ENCODE measurements around the gene JMJD6.

JMJD6 gene

DNA sequence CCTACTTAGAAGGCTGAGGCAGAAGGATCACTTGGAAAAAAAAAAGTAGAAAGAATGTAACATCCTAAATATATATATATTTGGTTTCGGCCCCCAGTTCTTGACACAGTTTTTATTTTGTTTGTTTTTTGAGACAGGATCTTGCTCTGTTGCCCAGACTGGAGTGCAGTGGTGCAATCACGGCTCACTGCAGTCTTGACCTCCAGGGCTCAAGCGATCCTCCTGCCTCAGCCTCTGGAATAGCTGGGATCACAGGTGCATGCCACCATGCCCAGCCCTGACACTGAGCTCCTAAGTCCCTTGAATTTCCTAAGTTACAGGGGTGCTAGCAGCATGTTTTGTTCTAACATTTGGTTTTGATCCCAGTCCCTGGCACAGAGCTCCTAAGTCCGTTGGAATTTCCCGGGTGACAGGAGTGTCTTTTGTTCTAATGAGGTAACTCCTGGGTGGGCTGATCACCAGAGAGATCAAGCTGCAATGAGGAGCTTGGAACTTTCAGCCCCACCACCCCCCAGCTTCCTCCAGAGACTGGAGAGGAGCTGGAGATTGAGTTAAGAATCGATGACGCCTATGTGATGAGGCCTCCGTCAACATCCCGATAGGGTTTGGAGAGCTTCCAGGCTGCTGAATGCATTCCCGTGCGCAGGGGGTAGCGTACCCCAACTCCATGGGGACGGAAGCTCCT is 35.7 kb downstream of the JMJD6 start:
- in situ Hi-C loops (cut with MboI; ENCODE audit: low sequenced_read_pairs), result no loop called here
- Histone ChIP-seq H3K27me3 (ENCODE audit: low read depth) (no peaks in the 10 kb centered on the region), H3K4me1 (no peaks in the 10 kb centered on the region), H3K36me3 (replicated peaks) (no peaks in the 10 kb centered on the region), H3K4me3 (no peak overlapping the region), H3K9me3 (no peaks in the 10 kb centered on the region)
- no peak for DNase-seq (ENCODE audit: low spot score in 2 of 2)

DNA sequence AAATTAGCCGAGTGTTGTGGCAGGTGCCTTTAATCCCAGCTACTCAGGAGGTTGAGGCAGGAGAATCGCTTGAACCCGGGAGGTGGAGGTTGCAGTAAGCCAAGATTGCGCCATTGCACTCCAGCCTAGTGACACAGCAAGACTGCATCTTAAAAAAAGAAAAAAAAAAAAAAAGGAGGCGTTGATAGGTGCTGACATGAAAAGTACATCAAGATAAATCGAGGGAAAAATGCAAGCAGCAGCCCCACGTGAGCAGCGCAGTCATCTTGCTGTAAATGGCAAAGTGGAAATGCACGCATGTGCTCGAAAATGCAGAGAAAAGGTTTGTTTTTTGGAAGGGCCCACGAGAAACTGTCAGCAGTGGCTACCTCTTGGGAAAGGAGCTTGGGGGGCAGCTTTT is 36.5 kb downstream of the JMJD6 start:
- Histone ChIP-seq H3K36me3 (replicated peaks) (no peaks in the 10 kb centered on the region), H3K9me3 (no peaks in the 10 kb centered on the region), H3K4me3 (no peak overlapping the region), H3K4me1 (no peaks in the 10 kb centered on the region), H3K27me3 (ENCODE audit: low read depth) (no peaks in the 10 kb centered on the region)
- in situ Hi-C loops (cut with MboI; ENCODE audit: low sequenced_read_pairs), result no loop called here
- no peak for DNase-seq (ENCODE audit: low spot score in 2 of 2)

DNA sequence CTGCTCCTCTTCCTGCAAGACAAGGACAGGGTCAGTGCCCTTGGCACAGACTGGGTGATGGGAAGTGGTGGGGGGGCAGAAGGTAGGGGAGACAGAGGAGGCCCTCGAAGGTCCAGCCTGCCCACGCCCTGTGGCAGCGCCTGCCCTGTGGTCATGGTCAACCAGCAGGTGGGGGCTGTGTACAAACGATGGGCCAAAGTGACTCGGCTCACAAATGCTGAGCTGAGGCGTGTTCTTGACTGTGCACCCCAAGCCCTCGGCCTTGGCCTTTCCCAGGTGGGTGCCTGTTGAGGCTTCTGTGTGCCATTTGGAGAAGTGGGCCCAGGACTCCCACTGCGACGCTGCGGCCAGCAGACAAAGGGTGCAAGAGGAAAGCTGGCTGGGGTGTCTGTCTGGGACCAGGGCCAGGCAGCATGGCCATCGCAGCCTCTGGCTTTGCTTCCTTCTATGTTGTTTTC is 38.2 kb downstream of the JMJD6 start:
- in situ Hi-C loops (cut with MboI; ENCODE audit: low sequenced_read_pairs), result no loop called here
- Histone ChIP-seq H3K27me3 (ENCODE audit: low read depth) (no peaks in the 10 kb centered on the region), H3K36me3 (replicated peaks) (0 out of 2 replicates have a peak, but pooled peaks cover 4% of the 10 kb centered on the region), H3K9me3 (no peaks in the 10 kb centered on the region), H3K4me3 (no peak overlapping the region), H3K4me1 (no peaks in the 10 kb centered on the region)
- no peak for DNase-seq (ENCODE audit: low spot score in 2 of 2)

- 0 out of 2 replicates have a peak, but pooled peaks cover 5% of the 10 kb centered on the region for H3K36me3 ChIP-seq (replicated peaks)
- in situ Hi-C loops (cut with MboI; ENCODE audit: low sequenced_read_pairs), result no loop called here
- H3K9me3 ChIP-seq, result no peaks in the 10 kb centered on the region
- no peak overlapping the region for H3K4me3 ChIP-seq
- H3K4me1 ChIP-seq, result no peaks in the 10 kb centered on the region
- no peaks in the 10 kb centered on the region for H3K27me3 ChIP-seq (ENCODE audit: low read depth)
- no peak for DNase-seq (ENCODE audit: low spot score in 2 of 2)
These were observed 38.9 kb downstream of the JMJD6 start for GRCh38 chr17:76687298-76688164.

DNA sequence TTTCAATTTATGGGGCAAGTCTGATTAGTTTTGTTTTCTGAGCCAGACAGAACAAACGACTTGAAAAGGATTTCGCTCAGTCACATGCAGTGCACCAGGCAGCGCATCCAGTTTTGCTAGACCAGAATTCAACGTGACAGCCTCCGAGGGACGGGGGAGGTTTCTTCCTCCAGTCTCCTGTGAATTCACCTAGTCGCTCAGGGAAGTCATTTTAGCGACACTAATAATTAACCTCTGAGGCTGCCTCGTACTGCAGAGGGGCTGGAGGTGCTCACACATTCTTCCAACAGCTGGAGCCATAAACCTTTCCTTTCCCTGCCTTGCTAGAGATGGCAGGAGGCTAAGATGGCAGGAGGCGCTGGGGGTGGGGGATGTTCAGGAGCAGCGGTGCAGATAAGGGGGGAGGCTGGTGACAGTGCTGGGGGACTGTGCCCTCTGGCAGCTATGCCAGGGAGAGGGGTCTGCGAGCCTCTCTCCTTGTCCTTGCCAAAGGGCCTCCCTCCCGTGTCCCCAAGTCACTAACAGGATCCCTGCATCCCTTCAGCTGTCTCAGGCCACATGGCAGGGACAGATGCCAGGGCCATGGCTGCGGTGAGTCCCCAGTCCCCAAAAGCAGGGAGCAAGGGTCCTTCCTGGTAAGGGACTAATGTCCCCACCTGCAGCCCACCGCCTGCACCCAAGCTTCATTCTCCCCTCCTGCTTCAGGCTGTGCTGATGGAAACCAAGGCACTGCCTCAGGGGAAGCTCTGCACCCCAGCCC is 39.7 kb downstream of the JMJD6 start:
- H3K27me3 ChIP-seq (ENCODE audit: low read depth), result no peaks in the 10 kb centered on the region
- 0 out of 2 replicates have a peak, but pooled peaks cover 5% of the 10 kb centered on the region for H3K36me3 ChIP-seq (replicated peaks)
- no peaks in the 10 kb centered on the region for H3K9me3 ChIP-seq
- in situ Hi-C loops (cut with MboI; ENCODE audit: low sequenced_read_pairs), result no loop called here
- H3K4me3 ChIP-seq, result no peak overlapping the region
- no peaks in the 10 kb centered on the region for H3K4me1 ChIP-seq
- no peak for DNase-seq (ENCODE audit: low spot score in 2 of 2)

- Histone ChIP-seq H3K4me3 (no peak overlapping the region), H3K27me3 (ENCODE audit: low read depth) (no peaks in the 10 kb centered on the region), H3K9me3 (no peaks in the 10 kb centered on the region), H3K4me1 (no peaks in the 10 kb centered on the region), H3K36me3 (replicated peaks) (0 out of 2 replicates have a peak, but pooled peaks cover 5% of the 10 kb centered on the region)
- no peak for DNase-seq (ENCODE audit: low spot score in 2 of 2)
- in situ Hi-C loops (cut with MboI; ENCODE audit: low sequenced_read_pairs), result no loop called here
These were observed 40.6 kb downstream of the JMJD6 start for GRCh38 chr17:76685846-76686245.

DNA sequence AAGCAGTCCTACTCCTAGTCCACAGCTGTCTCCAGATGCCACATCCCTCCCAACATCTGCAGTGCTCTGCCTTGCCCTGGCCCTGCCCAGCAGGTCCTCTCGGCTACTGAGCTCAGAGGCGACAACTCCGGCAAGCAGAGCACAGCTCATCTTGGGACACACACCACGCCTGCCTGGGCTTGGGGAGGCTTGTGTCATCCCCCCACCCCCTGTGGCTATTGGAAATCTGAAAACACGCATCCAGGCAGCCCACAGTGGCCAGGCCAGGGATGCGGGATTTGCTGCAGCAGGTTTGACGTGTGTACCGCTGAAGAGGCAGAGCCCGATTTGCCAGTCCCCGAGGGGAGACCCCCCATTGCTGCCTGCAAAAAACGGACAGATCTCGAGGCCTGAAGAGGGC is 41.0 kb downstream of the JMJD6 start:
- Histone ChIP-seq H3K27me3 (ENCODE audit: low read depth) (no peaks in the 10 kb centered on the region), H3K36me3 (replicated peaks) (0 out of 2 replicates have a peak, but pooled peaks cover 5% of the 10 kb centered on the region), H3K4me3 (no peak overlapping the region), H3K4me1 (no peaks in the 10 kb centered on the region), H3K9me3 (no peaks in the 10 kb centered on the region)
- in situ Hi-C loops (cut with MboI; ENCODE audit: low sequenced_read_pairs), result no loop called here
- DNase-seq (ENCODE audit: low spot score in 2 of 2), result no peak

DNA sequence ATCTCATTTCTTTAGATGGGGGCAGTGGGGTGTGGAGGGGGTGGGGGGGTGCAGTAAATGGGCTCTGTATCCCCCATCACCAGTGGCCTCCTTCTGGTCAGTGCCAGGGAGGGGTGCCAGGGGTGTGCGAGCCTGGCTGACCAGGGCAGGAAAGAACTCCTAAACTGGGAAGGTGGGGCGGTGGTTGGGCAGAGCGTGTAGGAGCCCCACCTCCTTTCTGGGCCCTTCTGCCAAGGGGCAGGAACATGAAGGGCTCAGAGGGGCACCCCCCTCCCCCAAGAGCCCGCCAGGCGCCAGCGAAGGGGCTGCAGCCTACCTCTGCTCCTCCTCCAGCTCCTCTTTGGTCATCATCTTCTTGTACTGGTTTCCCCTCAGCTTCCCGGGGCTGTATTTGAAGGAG is 41.6 kb downstream of the JMJD6 start:
- Histone ChIP-seq H3K9me3 (no peaks in the 10 kb centered on the region), H3K4me3 (no peak overlapping the region), H3K27me3 (ENCODE audit: low read depth) (no peaks in the 10 kb centered on the region), H3K36me3 (replicated peaks) (0 out of 2 replicates have a peak, but pooled peaks cover 5% of the 10 kb centered on the region), H3K4me1 (no peaks in the 10 kb centered on the region)
- in situ Hi-C loops (cut with MboI; ENCODE audit: low sequenced_read_pairs), result no loop called here
- DNase-seq (ENCODE audit: low spot score in 2 of 2), result no peak

DNA sequence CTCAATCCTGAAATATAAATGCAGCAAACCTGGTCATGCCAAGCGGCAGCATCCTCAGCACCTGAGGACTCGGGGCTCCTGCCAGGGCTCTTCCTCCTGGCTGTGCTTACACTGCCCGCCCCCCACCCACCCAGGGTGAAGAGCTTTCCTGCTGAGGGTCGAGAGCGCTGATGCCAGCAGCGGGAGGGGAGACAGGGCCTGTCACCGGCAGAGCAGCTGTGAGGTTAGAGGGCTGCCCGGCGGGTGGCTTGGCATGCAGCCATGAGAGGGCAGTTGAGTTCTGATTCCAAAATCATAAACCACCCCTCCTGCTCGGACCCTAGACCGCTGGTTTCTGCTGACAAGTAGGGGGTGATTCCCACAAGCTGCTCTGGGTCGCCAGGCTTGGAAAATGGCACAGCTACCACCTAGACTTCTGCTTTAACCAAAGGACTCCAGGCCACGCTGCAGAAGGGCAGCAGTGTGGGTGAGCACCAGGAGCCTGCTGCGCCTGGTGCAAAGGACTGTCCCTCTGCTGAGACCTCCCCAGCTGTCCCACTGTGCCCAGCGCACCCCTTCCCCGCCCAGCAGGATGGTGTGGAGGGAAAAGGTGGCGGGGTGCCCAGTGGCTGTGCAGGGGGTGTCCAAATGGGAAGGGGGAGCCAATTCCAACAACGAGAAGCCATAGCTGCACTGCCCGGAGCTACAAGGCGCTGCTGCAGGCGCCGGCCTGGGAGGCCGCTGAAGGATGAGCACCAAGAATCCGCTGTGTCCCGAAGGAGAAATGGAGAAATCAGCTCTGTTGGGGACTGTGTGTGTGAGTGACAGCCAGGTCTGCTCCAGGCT is 42.3 kb downstream of the JMJD6 start:
- Histone ChIP-seq H3K9me3 (no peaks in the 10 kb centered on the region), H3K36me3 (replicated peaks) (0 out of 2 replicates have a peak, but pooled peaks cover 5% of the 10 kb centered on the region), H3K4me1 (no peaks in the 10 kb centered on the region), H3K27me3 (ENCODE audit: low read depth) (no peaks in the 10 kb centered on the region), H3K4me3 (no peak overlapping the region)
- in situ Hi-C loops (cut with MboI; ENCODE audit: low sequenced_read_pairs), result no loop called here
- no peak for DNase-seq (ENCODE audit: low spot score in 2 of 2)

DNA sequence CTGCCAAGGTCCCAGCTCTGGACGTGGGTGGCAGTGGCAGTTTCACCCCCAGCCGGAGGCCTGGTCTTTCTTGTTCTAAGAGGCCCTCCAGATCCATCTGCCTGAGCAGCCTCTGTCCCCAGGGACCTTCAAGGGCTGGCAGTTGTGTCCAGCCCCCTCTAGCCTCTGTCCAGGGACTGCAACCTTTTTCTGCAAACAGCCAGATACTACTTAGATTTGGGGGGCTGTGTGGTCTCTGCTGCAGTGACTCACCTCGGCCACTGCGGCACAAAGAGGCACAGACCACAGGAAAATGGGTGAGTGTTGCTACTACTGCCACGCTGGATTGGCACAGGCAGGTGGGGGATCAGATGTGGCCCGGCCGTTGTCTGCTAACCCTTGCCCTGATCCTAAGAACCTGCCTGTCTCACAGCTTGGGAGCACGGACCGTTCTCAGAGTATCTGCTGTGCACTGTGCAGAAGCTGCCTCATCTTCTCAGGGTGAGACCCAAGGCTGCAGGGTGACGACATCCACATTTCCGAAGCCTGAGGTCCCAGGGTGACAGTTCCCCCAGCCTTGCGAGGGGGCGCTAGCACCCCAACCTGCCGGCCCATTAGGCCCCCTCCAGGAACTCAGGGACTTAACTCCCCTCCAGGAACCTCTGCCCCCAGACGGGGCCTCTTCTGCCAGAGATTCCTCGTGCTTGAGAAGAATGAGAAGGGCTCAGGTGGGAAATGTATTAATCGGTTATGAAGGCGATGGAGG is 43.2 kb downstream of the JMJD6 start:
- Histone ChIP-seq H3K27me3 (ENCODE audit: low read depth) (no peaks in the 10 kb centered on the region), H3K36me3 (replicated peaks) (0 out of 2 replicates have a peak, but pooled peaks cover 5% of the 10 kb centered on the region), H3K4me3 (no peak overlapping the region), H3K4me1 (no peaks in the 10 kb centered on the region), H3K9me3 (no peaks in the 10 kb centered on the region)
- in situ Hi-C loops (cut with MboI; ENCODE audit: low sequenced_read_pairs), result no loop called here
- DNase-seq (ENCODE audit: low spot score in 2 of 2), result no peak

GRCh38 chr17:76682296-76682695 is 44.1 kb downstream of the JMJD6 start:
- DNase-seq (ENCODE audit: low spot score in 2 of 2), result no peak
- H3K27me3 ChIP-seq (ENCODE audit: low read depth), result no peaks in the 10 kb centered on the region
- H3K4me1 ChIP-seq, result no peaks in the 10 kb centered on the region
- in situ Hi-C loops (cut with MboI; ENCODE audit: low sequenced_read_pairs), result no loop called here
- H3K36me3 ChIP-seq (replicated peaks), result 0 out of 2 replicates have a peak, but pooled peaks cover 5% of the 10 kb centered on the region
- no peak overlapping the region for H3K4me3 ChIP-seq
- no peaks in the 10 kb centered on the region for H3K9me3 ChIP-seq

GRCh38 chr17:76681222-76682137 is 44.9 kb downstream of the JMJD6 start:
- DNase-seq (ENCODE audit: low spot score in 2 of 2), result peak; percentile 50 to 86
- no peaks in the 10 kb centered on the region for H3K27me3 ChIP-seq (ENCODE audit: low read depth)
- no peaks in the 10 kb centered on the region for H3K9me3 ChIP-seq
- H3K4me3 ChIP-seq, result no peak overlapping the region
- 0 out of 2 replicates have a peak, but pooled peaks cover 5% of the 10 kb centered on the region for H3K36me3 ChIP-seq (replicated peaks)
- in situ Hi-C loops (cut with MboI; ENCODE audit: low sequenced_read_pairs), result no loop called here
- H3K4me1 ChIP-seq, result no peaks in the 10 kb centered on the region
